ENCODE measurements around the gene MFAP4. TPM values are rescaled to one million over a fixed set of nuclear protein-coding genes. Genes with fewer than 3 reads are reported as not detected.

The MFAP4 gene
- polyA plus RNA-seq, 3 donors, result 0.12 to 0.73 (median 0.12) TPM

DNA sequence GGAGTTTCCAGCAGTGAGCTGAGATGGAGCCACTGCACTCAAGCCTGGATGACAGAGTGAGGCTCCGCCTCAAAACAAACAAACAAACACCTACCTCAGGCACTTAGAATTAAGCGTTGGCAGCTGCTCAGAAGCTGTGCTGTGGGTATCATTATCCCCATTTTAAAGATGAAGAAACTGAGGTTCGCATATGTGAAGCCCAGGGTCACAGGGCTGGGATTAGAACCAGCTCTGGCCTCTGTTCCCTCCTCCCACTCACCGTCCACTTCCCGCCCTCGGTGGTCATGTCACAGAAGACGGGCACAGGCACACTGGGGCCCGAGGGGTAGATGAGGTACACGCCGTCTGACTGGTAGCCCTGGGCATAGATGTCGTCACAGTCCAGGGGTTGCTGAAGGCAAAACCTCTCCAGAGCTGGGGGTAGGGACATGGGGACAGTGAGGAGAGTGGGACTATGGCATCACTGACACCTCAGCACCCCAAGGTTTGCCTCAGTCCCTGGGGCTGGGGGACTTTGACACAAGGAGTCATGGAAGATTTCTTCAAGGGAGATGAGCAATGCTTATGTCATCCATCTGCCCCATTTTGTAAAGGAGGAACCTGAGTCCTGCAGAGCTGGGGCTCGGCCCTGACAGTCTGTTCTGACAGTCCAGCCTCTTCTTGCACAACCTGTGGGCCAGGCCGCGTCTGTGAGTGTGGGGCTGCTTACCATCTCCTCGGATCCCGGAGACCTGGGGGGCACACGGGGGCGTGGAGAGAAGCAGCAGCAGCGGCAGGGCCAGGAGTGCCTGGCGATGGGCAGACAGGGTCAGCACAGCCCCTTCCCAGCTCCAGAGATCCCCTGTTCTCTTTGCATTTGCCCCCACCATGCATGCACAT lies 700 bp downstream of the MFAP4 start:
- 14% methylated on average over 10 of the region's 20 CpGs for WGBS (ENCODE audit: insufficient coverage)

DNA sequence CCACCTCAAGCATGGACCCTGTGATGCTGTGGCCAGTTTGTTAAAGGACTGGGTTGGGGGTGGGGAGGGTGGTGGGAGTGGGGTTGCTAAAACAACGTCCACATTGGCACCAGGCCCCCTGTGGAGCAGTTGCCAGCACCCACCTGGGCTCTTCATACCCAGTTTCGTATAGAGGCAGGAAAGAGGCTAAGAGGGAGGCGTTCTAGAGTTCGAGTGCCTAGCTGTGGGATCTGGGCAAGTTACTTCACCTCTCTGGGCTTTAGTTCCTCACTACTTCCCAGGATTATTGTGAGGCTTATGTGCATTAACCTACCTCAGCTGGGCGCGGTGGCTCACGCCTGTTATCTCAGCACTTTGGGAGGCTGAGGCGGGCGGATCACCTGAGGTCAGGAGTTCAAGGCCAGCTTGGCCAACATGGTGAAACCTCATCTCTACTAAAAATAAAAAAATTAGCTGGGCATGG lies 1.4 kb downstream of the MFAP4 start:
- peak overlapping the region; percentile 94 to 98 (median 97) for H3K27ac Mint-ChIP-seq
- Histone ChIP-seq H3K4me1 (ENCODE audit: control insufficient read depth in 1 of 2, insufficient read depth in 2 of 2, low read length in 2 of 2) (peaks cover 64 to 69% of the 10 kb centered on the region in 2 donors), H3K27me3 (ENCODE audit: control insufficient read depth in 2 of 2, insufficient read depth in 2 of 2, low read length in 2 of 2) (no peaks in the 10 kb centered on the region), H4K20me1 (ENCODE audit: insufficient read depth, low read length) (no peaks in the 10 kb centered on the region), H3K9me3 (replicated peaks in 1 of 2; ENCODE audit: control insufficient read depth in 1 of 2, insufficient read depth in 1 of 2, low read length in 2 of 2) (no peaks in the 10 kb centered on the region), H3K36me3 (replicated peaks in 1 of 2; ENCODE audit: control insufficient read depth in 1 of 2, insufficient read depth in 2 of 2, low read length in 2 of 2) (peaks cover 39 to 40% of the 10 kb centered on the region in 2 donors), H3K9ac (ENCODE audit: insufficient read depth, low read length, poor library complexity, severe bottlenecking) (peak overlapping the region; percentile 47), H3K4me3 (replicated peaks in 1 of 3; ENCODE audit: low read depth in 2 of 3, low read length in 3 of 3) (no peak overlapping the region), H3K79me2 (ENCODE audit: insufficient read depth, low read length) (peaks cover 16% of the 10 kb centered on the region), H2AFZ (ENCODE audit: insufficient read depth, low read depth, low read length, poor library complexity, severe bottlenecking) (no peak overlapping the region), H3K27ac (ENCODE audit: low read depth in 1 of 2, low read length in 2 of 2) (peak overlapping the region; percentile 71 to 85), H3K4me2 (replicated peaks; ENCODE audit: extremely low read depth, low read length, poor library complexity, severe bottlenecking) (no peak overlapping the region)
- peaks cover 68% of the 10 kb centered on the region for H3K4me1 Mint-ChIP-seq
- peaks cover 0 to 7% (median 2%) of the 10 kb centered on the region in 3 donors for H3K27me3 Mint-ChIP-seq (ENCODE audit: low read depth in 3 of 3)
- peaks cover 0 to 2% (median 0%) of the 10 kb centered on the region in 7 donors for H3K9me3 Mint-ChIP-seq
- TF ChIP-seq, protein P1, sequence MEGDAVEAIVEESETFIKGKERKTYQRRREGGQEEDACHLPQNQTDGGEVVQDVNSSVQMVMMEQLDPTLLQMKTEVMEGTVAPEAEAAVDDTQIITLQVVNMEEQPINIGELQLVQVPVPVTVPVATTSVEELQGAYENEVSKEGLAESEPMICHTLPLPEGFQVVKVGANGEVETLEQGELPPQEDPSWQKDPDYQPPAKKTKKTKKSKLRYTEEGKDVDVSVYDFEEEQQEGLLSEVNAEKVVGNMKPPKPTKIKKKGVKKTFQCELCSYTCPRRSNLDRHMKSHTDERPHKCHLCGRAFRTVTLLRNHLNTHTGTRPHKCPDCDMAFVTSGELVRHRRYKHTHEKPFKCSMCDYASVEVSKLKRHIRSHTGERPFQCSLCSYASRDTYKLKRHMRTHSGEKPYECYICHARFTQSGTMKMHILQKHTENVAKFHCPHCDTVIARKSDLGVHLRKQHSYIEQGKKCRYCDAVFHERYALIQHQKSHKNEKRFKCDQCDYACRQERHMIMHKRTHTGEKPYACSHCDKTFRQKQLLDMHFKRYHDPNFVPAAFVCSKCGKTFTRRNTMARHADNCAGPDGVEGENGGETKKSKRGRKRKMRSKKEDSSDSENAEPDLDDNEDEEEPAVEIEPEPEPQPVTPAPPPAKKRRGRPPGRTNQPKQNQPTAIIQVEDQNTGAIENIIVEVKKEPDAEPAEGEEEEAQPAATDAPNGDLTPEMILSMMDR (IDR thresholded peaks at IDR 0.05), result no peak
- H3K4me3 Mint-ChIP-seq, result no peak overlapping the region
- no peak for DNase-seq
- peaks cover 49 to 53% of the 10 kb centered on the region in 2 donors for H3K36me3 Mint-ChIP-seq
- WGBS (ENCODE audit: insufficient coverage), result 100% methylated on average over 5 of the region's 9 CpGs
- intact Hi-C loops (cut with micrococcal nuclease), result no loop called here

More for the DNA sequence above, 700 bp downstream of the MFAP4 start:
- peak; percentile 97 to 99 (median 99) for DNase-seq
- intact Hi-C loops (cut with micrococcal nuclease), result loop anchor here in 1 of 2 donors (1.0 kb wide), 1 partner anchor 12 kb away; no protein-coding TSS in a partner anchor
- peak overlapping the region in 1 of 3 experiments; percentile 47 for H3K4me3 ChIP-seq (replicated peaks in 1 of 3; ENCODE audit: low read depth in 2 of 3, low read length in 3 of 3)
- H3K79me2 ChIP-seq (ENCODE audit: insufficient read depth, low read length), result peaks cover 8% of the 10 kb centered on the region
- TF ChIP-seq, protein P1 (IDR thresholded peaks at IDR 0.05), result no peak
- Mint-ChIP-seq H3K36me3 (peaks cover 42 to 45% of the 10 kb centered on the region in 2 donors), H3K27ac (peak overlapping the region; percentile 94 to 98 (median 97)), H3K27me3 (ENCODE audit: low read depth in 3 of 3) (peaks cover 0 to 7% (median 2%) of the 10 kb centered on the region in 3 donors), H3K4me3 (peak overlapping the region; percentile 39 to 60), H3K9me3 (peaks cover 0 to 2% (median 0%) of the 10 kb centered on the region in 7 donors), H3K4me1 (peaks cover 70% of the 10 kb centered on the region)
- H3K4me1 ChIP-seq (ENCODE audit: control insufficient read depth in 1 of 2, insufficient read depth in 2 of 2, low read length in 2 of 2), result peaks cover 64 to 69% of the 10 kb centered on the region in 2 donors
- H3K9ac ChIP-seq (ENCODE audit: insufficient read depth, low read length, poor library complexity, severe bottlenecking), result peak overlapping the region; percentile 47
- H3K4me2 ChIP-seq (replicated peaks; ENCODE audit: extremely low read depth, low read length, poor library complexity, severe bottlenecking), result peak overlapping the region; percentile 62
- no peaks in the 10 kb centered on the region for H3K27me3 ChIP-seq (ENCODE audit: control insufficient read depth in 2 of 2, insufficient read depth in 2 of 2, low read length in 2 of 2)
- peaks cover 31 to 33% of the 10 kb centered on the region in 2 donors for H3K36me3 ChIP-seq (replicated peaks in 1 of 2; ENCODE audit: control insufficient read depth in 1 of 2, insufficient read depth in 2 of 2, low read length in 2 of 2)
- no peak overlapping the region for H2AFZ ChIP-seq (ENCODE audit: insufficient read depth, low read depth, low read length, poor library complexity, severe bottlenecking)
- H4K20me1 ChIP-seq (ENCODE audit: insufficient read depth, low read length), result no peaks in the 10 kb centered on the region
- H3K27ac ChIP-seq (ENCODE audit: low read depth in 1 of 2, low read length in 2 of 2), result peak overlapping the region; percentile 71 to 85
- no peaks in the 10 kb centered on the region for H3K9me3 ChIP-seq (replicated peaks in 1 of 2; ENCODE audit: control insufficient read depth in 1 of 2, insufficient read depth in 1 of 2, low read length in 2 of 2)
